H1 (cell line): ENCODE data around the gene KDSR. TPM values are rescaled to one million over a fixed set of nuclear protein-coding genes. Genes with fewer than 3 reads are reported as not detected.

Experiments
- ASH2L ChIP-seq: fragments of 200-600, 300-600 bp; sonication (generic); IDR thresholded peaks from one replicate; pipeline ENCODE4 v1.7.1; 2017; ENCODE audit warnings: low read length
- CBX5 ChIP-seq: fragments of 300-800, 300-1000 bp; sonication (generic); IDR thresholded peaks from 2 replicates; pipeline ENCODE4 v1.7.1; 2016; ENCODE audit warnings: antibody characterized with exemption, low read length, low read depth
- CHD7 ChIP-seq: fragments of 300-600 bp; sonication (generic); IDR thresholded peaks from 2 replicates; pipeline ENCODE4 v1.7.1; 2012; ENCODE audit warnings: low read length, moderate library complexity, mild to moderate bottlenecking, inconsistent platforms; ENCODE audit not compliant: insufficient replicate concordance
- EZH2 ChIP-seq: fragments of 200-600 bp; sonication (generic); IDR thresholded peaks from 2 replicates; pipeline ENCODE4 v1.7.1; 2012; ENCODE audit warnings: low read depth, mild to moderate bottlenecking, moderate library complexity, low read length, inconsistent platforms; ENCODE audit not compliant: severe bottlenecking
- MAFK ChIP-seq: IDR thresholded peaks from 2 replicates; pipeline ENCODE4 v1.6.1; 2012; ENCODE audit warnings: low read depth, mild to moderate bottlenecking, improper control_type of control experiment, low read length
- RAD21 ChIP-seq, 2 experiments: IDR thresholded peaks in 1 of 2; conservative IDR thresholded peaks in 1 of 2; 2 replicates each; pipeline ENCODE4 v1.6.1; 2011; ENCODE audit warnings: low read depth in 2 of 2, low read length in 2 of 2, improper control_type of control experiment in 1 of 2, inconsistent platforms in 1 of 2, mild to moderate bottlenecking in 1 of 2, moderate library complexity in 1 of 2
- USF2 ChIP-seq: IDR thresholded peaks from 2 replicates; pipeline ENCODE4 v1.6.1; 2011; ENCODE audit warnings: low read length, improper control_type of control experiment
- polyA plus RNA-seq, 7 experiments: library from polyadenylated mRNA; depleted of rRNA in 3 of 7; stranded (reverse) in 5 of 7; unstranded in 2 of 7; fragments of >200 nt in 5 of 7; fragments of 200-250 nt in 2 of 7; gene quantifications; 1 replicate in 5 of 7; 2 replicates in 1 of 7; 4 replicates in 1 of 7; pipeline versions ENCODE4 v1.2.1 to v1.2.3, GENCODE V29; 2011 to 2013; ENCODE audit warnings: missing spikeins in 2 of 7, mixed read lengths in 2 of 7
- total RNA-seq: library from RNA; stranded (reverse); fragmentation: NEBNext Ultra II Directional; extraction: Animal tissue kit (Norgen Biotek cat#: 25700); gene quantifications from 2 replicates; pipeline ENCODE4 v1.2.1, GENCODE V29; 2021

KDSR gene
- total and polyA plus RNA-seq, 2 of the 8 experiments (the other 6 are each of a cell fraction or from before 2014, with no cell fraction given), result 12.4 to 50.5 TPM

GRCh38 chr18:63299837-63300745 is 66.9 kb downstream of the KDSR start (continued):
- TF ChIP-seq USF2 (no peak), ASH2L (no peak), EZH2 (no peak), CHD7 (no peak), MAFK (no peak), RAD21 (IDR thresholded peaks at IDR 0.05 in 1 of 2, conservative IDR thresholded peaks at IDR 0.05 in 1 of 2; ENCODE audit: low read depth in 2 of 2, low read length in 2 of 2) (no peak), CBX5 (no peak)
